ENCODE data around the gene ATG2A.

ATG2A gene

GRCh38 chr11:64854534-64855502, 62.2 kb downstream of the ATG2A start:
- peak; percentile 77 for DNase-seq (ENCODE audit: extremely low read depth, low read depth)
- no peak for TF ChIP-seq CTCF (IDR thresholded peaks at IDR 0.05; ENCODE audit: low read depth, low read length)

- no peak for TF ChIP-seq CTCF (IDR thresholded peaks at IDR 0.05; ENCODE audit: low read depth, low read length)
- DNase-seq (ENCODE audit: extremely low read depth, low read depth) = no peak
Observed at GRCh38 chr11:64854157-64854533, 62.9 kb downstream of the ATG2A start.

DNA sequence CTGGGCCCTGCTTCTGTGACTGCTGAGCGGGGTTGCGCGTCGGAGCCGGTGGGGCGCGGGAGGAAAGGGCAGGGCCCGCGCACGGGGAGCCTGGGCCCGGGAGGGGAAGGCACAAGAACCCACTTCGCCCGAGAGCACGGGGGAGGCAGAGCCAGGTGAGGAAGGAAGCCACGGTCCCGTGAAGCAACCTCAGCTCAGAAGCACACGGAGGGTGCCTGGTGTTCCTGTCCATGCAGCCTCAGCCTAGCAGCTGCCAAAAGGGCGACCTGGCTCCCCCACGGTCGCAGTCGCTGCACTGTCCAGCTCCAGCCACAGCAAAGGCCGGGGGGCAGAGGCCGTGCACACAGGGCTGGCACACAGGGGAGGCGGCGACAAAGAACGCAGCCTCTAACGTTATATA, 63.3 kb downstream of the ATG2A start:
- DNase-seq (ENCODE audit: extremely low read depth, low read depth) = no peak

GRCh38 chr11:64852804-64853509, 64.1 kb downstream of the ATG2A start:
- no peak for TF ChIP-seq CTCF (IDR thresholded peaks at IDR 0.05; ENCODE audit: low read depth, low read length)
- no peak for DNase-seq (ENCODE audit: extremely low read depth, low read depth)

More for the DNA sequence above, 63.3 kb downstream of the ATG2A start:
- no peak for TF ChIP-seq CTCF (IDR thresholded peaks at IDR 0.05; ENCODE audit: low read depth, low read length)

GRCh38 chr11:64851831-64852351, 65.1 kb downstream of the ATG2A start:
- DNase-seq (ENCODE audit: extremely low read depth, low read depth) = no peak
- no peak for TF ChIP-seq CTCF (IDR thresholded peaks at IDR 0.05; ENCODE audit: low read depth, low read length)

- no peak for TF ChIP-seq CTCF (IDR thresholded peaks at IDR 0.05; ENCODE audit: low read depth, low read length)
- no peak for DNase-seq (ENCODE audit: extremely low read depth, low read depth)
Observed at GRCh38 chr11:64850979-64851567, 65.9 kb downstream of the ATG2A start.

Measured in AG09319 (cell line).